ENCODE results near the gene ZDHHC11B. TPM values are rescaled to one million over a fixed set of nuclear protein-coding genes. Genes with fewer than 3 reads are reported as not detected.

Gene ZDHHC11B
- total RNA-seq, 3 donors from 2014 or later = 1.1 to 4.8 (median 3.9) TPM

GRCh38 chr5:761854-762710 lies 22.4 kb downstream of the ZDHHC11B start:
- Histone ChIP-seq H3K4me1 (peaks cover 0 to 6% of the 10 kb centered on the region in 2 donors), H3K27ac (no peak overlapping the region), H3K27me3 (no peaks in the 10 kb centered on the region), H3K4me3 (no peak overlapping the region), H3K9me3 (no peaks in the 10 kb centered on the region), H3K36me3 (no peaks in the 10 kb centered on the region)
- peak; percentile 16 to 50 for DNase-seq (ENCODE audit: low spot score in 2 of 2)
- TF ChIP-seq POLR2AphosphoS5 (IDR thresholded peaks at IDR 0.05) (no peak), POLR2A (IDR thresholded peaks at IDR 0.05) (no peak), CTCF (IDR thresholded peaks at IDR 0.05) (no peak)
- intact Hi-C loops (cut with DNase I; ENCODE audit: low total_unique reads) = no loop called here

DNA sequence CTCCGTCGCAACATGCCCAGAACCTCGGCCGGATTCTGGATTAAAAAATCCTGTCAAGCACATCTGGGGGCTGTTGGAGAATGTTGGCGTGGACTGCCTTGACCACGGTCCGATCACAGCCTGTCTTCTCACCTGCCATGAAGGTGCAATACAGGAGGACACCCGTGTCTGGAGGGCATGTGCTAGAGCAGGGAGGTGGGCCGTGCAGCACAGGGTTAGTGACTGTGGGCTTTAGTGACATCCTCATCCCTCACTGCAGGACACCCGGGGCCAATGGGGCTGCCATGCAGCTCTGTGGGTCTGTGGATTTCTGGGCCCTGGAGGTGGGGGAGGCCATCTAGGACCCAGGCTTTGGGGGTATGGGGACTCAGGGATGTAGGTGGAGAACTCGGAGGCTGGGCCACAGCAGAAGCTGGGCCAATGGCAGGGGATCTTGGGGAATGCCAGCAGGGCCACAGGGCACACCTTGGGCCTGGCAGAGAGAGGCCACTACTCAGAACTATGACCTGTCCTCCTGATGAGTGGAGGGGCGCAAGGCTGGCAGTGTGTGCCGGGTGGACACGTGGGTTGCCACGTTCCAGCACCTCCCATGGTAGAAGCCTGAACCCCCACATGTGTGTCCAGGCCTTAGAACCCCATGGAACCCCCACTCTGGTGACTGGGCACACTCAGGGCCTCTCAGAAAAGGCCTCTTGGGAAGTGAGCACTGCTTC lies 23.3 kb downstream of the ZDHHC11B start:
- Histone ChIP-seq H3K9me3 (no peaks in the 10 kb centered on the region), H3K36me3 (no peaks in the 10 kb centered on the region), H3K27me3 (no peaks in the 10 kb centered on the region), H3K4me3 (no peak overlapping the region), H3K27ac (no peak overlapping the region), H3K4me1 (peaks cover 0 to 6% of the 10 kb centered on the region in 2 donors)
- intact Hi-C loops (cut with DNase I; ENCODE audit: low total_unique reads) = no loop called here
- no peak for TF ChIP-seq POLR2AphosphoS5 (IDR thresholded peaks at IDR 0.05)
- no peak for TF ChIP-seq CTCF (IDR thresholded peaks at IDR 0.05)
- no peak for TF ChIP-seq POLR2A (IDR thresholded peaks at IDR 0.05)
- DNase-seq (ENCODE audit: low spot score in 2 of 2) = peak in 1 of 2 donors; percentile 17

DNA sequence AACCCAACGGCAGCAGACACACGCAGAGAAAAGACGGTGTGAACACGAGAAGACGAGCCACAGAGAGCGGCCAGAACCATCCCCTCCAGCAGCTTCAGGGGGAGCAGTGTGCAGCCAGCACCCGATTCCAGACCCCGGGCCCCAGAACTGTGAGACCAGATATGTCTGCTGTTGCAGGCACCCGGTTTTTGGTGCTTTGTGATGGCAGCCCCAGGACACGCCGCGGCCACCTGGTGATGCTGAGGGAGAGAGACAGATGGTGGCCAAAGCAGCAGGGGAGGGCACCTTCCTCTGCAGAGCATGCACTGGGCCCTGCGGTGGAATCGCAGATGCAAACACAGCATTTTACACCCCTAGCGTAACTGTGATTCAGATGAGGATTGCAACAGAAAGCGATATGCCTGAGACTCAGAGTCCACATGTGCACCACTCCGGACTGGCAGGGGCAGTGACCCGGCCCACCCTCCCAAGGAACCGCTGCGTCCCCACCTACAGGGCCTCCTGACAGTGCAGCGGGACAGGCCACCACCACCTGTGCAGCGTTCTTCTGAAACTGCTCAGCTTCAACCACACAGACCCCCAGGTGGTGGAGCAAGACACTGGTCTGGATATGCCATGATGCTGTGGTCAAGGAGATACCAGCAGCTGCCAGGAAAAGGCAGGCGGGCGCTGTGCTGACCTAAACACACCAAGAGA lies 24.0 kb downstream of the ZDHHC11B start:
- Histone ChIP-seq H3K36me3 (no peaks in the 10 kb centered on the region), H3K27ac (no peak overlapping the region), H3K9me3 (no peaks in the 10 kb centered on the region), H3K27me3 (no peaks in the 10 kb centered on the region), H3K4me1 (peaks cover 0 to 6% of the 10 kb centered on the region in 2 donors), H3K4me3 (no peak overlapping the region)
- no peak for DNase-seq (ENCODE audit: low spot score in 2 of 2)
- intact Hi-C loops (cut with DNase I; ENCODE audit: low total_unique reads) = no loop called here
- TF ChIP-seq POLR2A (IDR thresholded peaks at IDR 0.05) (no peak), CTCF (IDR thresholded peaks at IDR 0.05) (no peak), POLR2AphosphoS5 (IDR thresholded peaks at IDR 0.05) (no peak)

DNA sequence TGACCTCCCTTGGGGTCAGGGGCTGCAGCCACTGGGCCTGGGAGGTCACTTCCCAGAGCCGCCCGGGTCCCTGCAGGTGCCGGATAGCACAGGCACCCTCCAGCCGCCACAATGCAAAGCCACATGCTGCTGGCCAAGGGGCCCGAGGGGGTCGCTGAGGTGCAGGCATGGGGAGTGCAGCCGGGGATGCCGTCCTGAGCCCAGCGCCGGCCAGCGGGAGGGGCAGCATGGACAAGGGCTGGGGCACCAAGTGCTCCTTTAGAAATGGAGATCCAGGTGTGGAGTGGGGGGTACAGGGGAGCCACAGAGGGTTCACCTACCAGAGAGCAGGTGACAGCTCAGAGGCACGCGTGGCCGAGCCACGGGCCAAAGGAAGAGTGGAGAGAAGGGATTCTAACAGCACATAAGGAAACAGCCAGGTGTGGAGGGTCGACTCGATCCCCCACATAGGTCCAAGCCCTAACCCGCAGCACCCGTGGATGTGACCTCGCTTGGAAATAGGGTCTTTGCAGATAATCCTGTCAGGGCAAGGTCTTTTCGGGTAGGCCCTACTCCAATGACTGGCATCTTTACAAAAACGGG lies 24.7 kb downstream of the ZDHHC11B start:
- H3K27me3 ChIP-seq = no peaks in the 10 kb centered on the region
- H3K36me3 ChIP-seq = no peaks in the 10 kb centered on the region
- intact Hi-C loops (cut with DNase I; ENCODE audit: low total_unique reads) = loop anchor here (5.0 kb wide), 1 partner anchor 82 kb away; no protein-coding TSS in a partner anchor
- no peaks in the 10 kb centered on the region for H3K9me3 ChIP-seq
- H3K4me1 ChIP-seq = peaks cover 0 to 6% of the 10 kb centered on the region in 2 donors
- no peak overlapping the region for H3K4me3 ChIP-seq
- no peak for TF ChIP-seq POLR2AphosphoS5 (IDR thresholded peaks at IDR 0.05)
- TF ChIP-seq CTCF (IDR thresholded peaks at IDR 0.05) = no peak
- TF ChIP-seq POLR2A (IDR thresholded peaks at IDR 0.05) = no peak
- DNase-seq (ENCODE audit: low spot score in 2 of 2) = peak; percentile 17 to 57
- H3K27ac ChIP-seq = no peak overlapping the region
